ENCODE measurements around the gene YEATS4. TPM values are rescaled to one million over a fixed set of nuclear protein-coding genes. Genes with fewer than 3 reads are reported as not detected.
"Not testable (repeated sequence)": the region's sequence is repeated elsewhere in the genome, so short reads cannot be mapped to it uniquely, and the experiment has no call there.

The YEATS4 gene
- 10 to 100 TPM; 55.4 to 59.8 TPM for total RNA-seq

GRCh38 chr12:69359531-69360347 is at the start of gene YEATS4:
Gene YEATS4, plus strand, starts transcription at chr12:69359743. Its CDS starts 230 bp downstream, at chr12:69359973.
- Mint-ChIP-seq H3K36me3 (ENCODE audit: low read depth) (peaks cover 21% of the 10 kb centered on the region), H3K27me3 (peaks cover 1% of the 10 kb centered on the region), H3K4me3 (peak within 1 kb of the TSS; percentile 91), H3K4me1 (peaks cover 29% of the 10 kb centered on the region), H3K27ac (peak within 1 kb of the TSS; percentile 97), H3K9me3 (ENCODE audit: low read depth) (no peaks in the 10 kb centered on the region)
- ATAC-seq (peak; percentile 83), DNase-seq (peak; percentile 92)
- CTCF ChIA-PET: interaction anchor here (0.6 to 3.0 kb wide), 5 partner anchors 10 to 279 kb away, joined by 3 to 39 read pairs (median 4); no protein-coding TSS in a partner anchor
- intact Hi-C loops (cut with DNase I, micrococcal nuclease): loop anchor here (1.0 to 2.0 kb wide), 7 partner anchors 111 to 884 kb away; partner anchors contain the start of genes CCT2 (in 2 of the 2), FRS2 (in 2 of the 2), CNOT2 (in 1 of the 2) and CPSF6 (in 1 of the 2)
- POLR2A ChIA-PET: interaction anchor here (0.7 to 0.9 kb wide), 2 partner anchors 226 to 378 kb away, joined by 3 to 4 read pairs; partner anchors contain the start of gene CCT2

- intact Hi-C loops (cut with DNase I, micrococcal nuclease): no loop called here
- Mint-ChIP-seq H3K27me3 (no peaks in the 10 kb centered on the region), H3K27ac (no peak overlapping the region), H3K4me1 (no peaks in the 10 kb centered on the region), H3K9me3 (ENCODE audit: low read depth) (peaks cover 5% of the 10 kb centered on the region), H3K4me3 (no peak overlapping the region), H3K36me3 (ENCODE audit: low read depth) (no peaks in the 10 kb centered on the region)
- ChIA-PET CTCF (no interaction called here), POLR2A (interaction anchor here (0.7 kb wide), 1 partner anchor 121 kb away, joined by 4 read pairs; no protein-coding TSS in a partner anchor)
- ATAC-seq (no peak), DNase-seq (no peak)
These were observed 46.3 kb upstream of the YEATS4 start for GRCh38 chr12:69313209-69313608.

GRCh38 chr12:69316784-69317183 is 42.8 kb upstream of the YEATS4 start:
- POLR2A ChIA-PET; H3K4me3 Mint-ChIP-seq; H3K4me1 Mint-ChIP-seq; CTCF ChIA-PET; H3K27me3 Mint-ChIP-seq; intact Hi-C loops (cut with DNase I, micrococcal nuclease); H3K36me3 Mint-ChIP-seq (ENCODE audit: low read depth); H3K27ac Mint-ChIP-seq; DNase-seq; ATAC-seq; H3K9me3 Mint-ChIP-seq (ENCODE audit: low read depth): not testable (repeated sequence)

- H3K4me3 Mint-ChIP-seq; H3K9me3 Mint-ChIP-seq (ENCODE audit: low read depth); intact Hi-C loops (cut with DNase I, micrococcal nuclease); ATAC-seq; DNase-seq; CTCF ChIA-PET; POLR2A ChIA-PET; H3K27ac Mint-ChIP-seq; H3K27me3 Mint-ChIP-seq; H3K4me1 Mint-ChIP-seq; H3K36me3 Mint-ChIP-seq (ENCODE audit: low read depth): not testable (repeated sequence)
These were observed 42.3 kb upstream of the YEATS4 start for GRCh38 chr12:69317233-69317632.

- ChIA-PET CTCF (interaction anchor here (0.6 to 1.2 kb wide), 2 partner anchors 252 to 325 kb away, joined by 3 read pairs; no protein-coding TSS in a partner anchor), POLR2A (no interaction called here)
- H3K27ac Mint-ChIP-seq: no peak overlapping the region
- intact Hi-C loops (cut with DNase I, micrococcal nuclease): no loop called here
- DNase-seq (no peak), ATAC-seq (no peak)
- H3K9me3 Mint-ChIP-seq (ENCODE audit: low read depth): peaks cover 5% of the 10 kb centered on the region
- no peaks in the 10 kb centered on the region for H3K36me3 Mint-ChIP-seq (ENCODE audit: low read depth)
- peaks cover 5% of the 10 kb centered on the region for H3K27me3 Mint-ChIP-seq
- no peaks in the 10 kb centered on the region for H3K4me1 Mint-ChIP-seq
- H3K4me3 Mint-ChIP-seq: no peak overlapping the region
These were observed 41.3 kb upstream of the YEATS4 start for GRCh38 chr12:69318225-69318624.

GRCh38 chr12:69321351-69321750 is 38.2 kb upstream of the YEATS4 start:
- H3K36me3 Mint-ChIP-seq (ENCODE audit: low read depth): no peaks in the 10 kb centered on the region
- intact Hi-C loops (cut with DNase I, micrococcal nuclease): no loop called here
- DNase-seq (no peak), ATAC-seq (no peak)
- H3K4me3 Mint-ChIP-seq: no peak overlapping the region
- ChIA-PET POLR2A (no interaction called here), CTCF (interaction anchor here (1.0 kb wide), 1 partner anchor 36 kb away, joined by 4 read pairs; no protein-coding TSS in a partner anchor)
- H3K27me3 Mint-ChIP-seq: peaks cover 6% of the 10 kb centered on the region
- no peak overlapping the region for H3K27ac Mint-ChIP-seq
- peaks cover 2% of the 10 kb centered on the region for H3K4me1 Mint-ChIP-seq
- H3K9me3 Mint-ChIP-seq (ENCODE audit: low read depth): peaks cover 2% of the 10 kb centered on the region

- H3K27me3 Mint-ChIP-seq: peaks cover 6% of the 10 kb centered on the region
- H3K9me3 Mint-ChIP-seq (ENCODE audit: low read depth): no peaks in the 10 kb centered on the region
- H3K27ac Mint-ChIP-seq: no peak overlapping the region
- H3K36me3 Mint-ChIP-seq (ENCODE audit: low read depth): no peaks in the 10 kb centered on the region
- H3K4me3 Mint-ChIP-seq: no peak overlapping the region
- ChIA-PET POLR2A (no interaction called here), CTCF (no interaction called here)
- peaks cover 15% of the 10 kb centered on the region for H3K4me1 Mint-ChIP-seq
- intact Hi-C loops (cut with DNase I, micrococcal nuclease): no loop called here
- ATAC-seq (peak; percentile 30), DNase-seq (no peak)
These were observed 34.6 kb upstream of the YEATS4 start for GRCh38 chr12:69324797-69325466.

- H3K27ac Mint-ChIP-seq: peak overlapping the region; percentile 26
- intact Hi-C loops (cut with DNase I, micrococcal nuclease): no loop called here
- H3K27me3 Mint-ChIP-seq: no peaks in the 10 kb centered on the region
- ChIA-PET CTCF (no interaction called here), POLR2A (no interaction called here)
- peaks cover 33% of the 10 kb centered on the region for H3K4me1 Mint-ChIP-seq
- DNase-seq (no peak), ATAC-seq (no peak)
- no peaks in the 10 kb centered on the region for H3K36me3 Mint-ChIP-seq (ENCODE audit: low read depth)
- no peaks in the 10 kb centered on the region for H3K9me3 Mint-ChIP-seq (ENCODE audit: low read depth)
- no peak overlapping the region for H3K4me3 Mint-ChIP-seq
These were observed 31.1 kb upstream of the YEATS4 start for GRCh38 chr12:69328426-69328825.

- H3K4me1 Mint-ChIP-seq: peaks cover 38% of the 10 kb centered on the region
- no peaks in the 10 kb centered on the region for H3K36me3 Mint-ChIP-seq (ENCODE audit: low read depth)
- ATAC-seq (peak; percentile 48), DNase-seq (peak; percentile 36)
- H3K9me3 Mint-ChIP-seq (ENCODE audit: low read depth): no peaks in the 10 kb centered on the region
- no peaks in the 10 kb centered on the region for H3K27me3 Mint-ChIP-seq
- peak overlapping the region; percentile 82 for H3K27ac Mint-ChIP-seq
- intact Hi-C loops (cut with DNase I, micrococcal nuclease): loop anchor here (2.0 to 10.0 kb wide), 2 partner anchors 175 kb away; no protein-coding TSS in a partner anchor
- ChIA-PET POLR2A (interaction anchor here (0.5 kb wide), 1 partner anchor 37 kb away, joined by 3 read pairs; no protein-coding TSS in a partner anchor), CTCF (interaction anchor here (1.1 to 2.4 kb wide), 7 partner anchors 13 to 241 kb away, joined by 3 to 15 read pairs (median 5); no protein-coding TSS in a partner anchor)
- H3K4me3 Mint-ChIP-seq: peak overlapping the region; percentile 72
These were observed 29.7 kb upstream of the YEATS4 start for GRCh38 chr12:69329669-69330428.

- H3K27me3 Mint-ChIP-seq: no peaks in the 10 kb centered on the region
- no peaks in the 10 kb centered on the region for H3K36me3 Mint-ChIP-seq (ENCODE audit: low read depth)
- POLR2A ChIA-PET: interaction anchor here (0.5 to 1.3 kb wide), 5 partner anchors 12 to 522 kb away, joined by 3 to 5 read pairs (median 3); no protein-coding TSS in a partner anchor
- peak overlapping the region; percentile 72 for H3K4me3 Mint-ChIP-seq
- ATAC-seq: peak; percentile 78
- peak overlapping the region; percentile 82 for H3K27ac Mint-ChIP-seq
- no peaks in the 10 kb centered on the region for H3K9me3 Mint-ChIP-seq (ENCODE audit: low read depth)
- H3K4me1 Mint-ChIP-seq: peaks cover 36% of the 10 kb centered on the region
- intact Hi-C loops (cut with DNase I, micrococcal nuclease): loop anchor here (1.0 to 10.0 kb wide), 3 partner anchors 27 to 176 kb away; no protein-coding TSS in a partner anchor
- DNase-seq: peak; percentile 72
- CTCF ChIA-PET: interaction anchor here (0.6 to 2.4 kb wide), 12 partner anchors 12 to 240 kb away, joined by 3 to 15 read pairs (median 4); no protein-coding TSS in a partner anchor
These were observed 28.8 kb upstream of the YEATS4 start for GRCh38 chr12:69330475-69331473.
